B cell (primary cell): ENCODE data around the gene SDC1.

Experiments used
- EZH2 ChIP-seq: IDR thresholded peaks from 2 replicates; pipeline ENCODE4 v1.6.1; 2012; ENCODE audit warnings: borderline replicate concordance, low read depth, mild to moderate bottlenecking, moderate library complexity, low read length; ENCODE audit not compliant: insufficient read depth, poor library complexity, severe bottlenecking
- TF ChIP-seq, protein P1 (sequence below): fragments of 200-600 bp; IDR thresholded peaks from one replicate; pipeline ENCODE4 v1.8.0; 2022; ENCODE audit warnings: antibody characterized with exemption, mild to moderate bottlenecking

GRCh38 chr2:20179755-20180594 lies 45.0 kb downstream of the SDC1 start:
- TF ChIP-seq, protein P1, sequence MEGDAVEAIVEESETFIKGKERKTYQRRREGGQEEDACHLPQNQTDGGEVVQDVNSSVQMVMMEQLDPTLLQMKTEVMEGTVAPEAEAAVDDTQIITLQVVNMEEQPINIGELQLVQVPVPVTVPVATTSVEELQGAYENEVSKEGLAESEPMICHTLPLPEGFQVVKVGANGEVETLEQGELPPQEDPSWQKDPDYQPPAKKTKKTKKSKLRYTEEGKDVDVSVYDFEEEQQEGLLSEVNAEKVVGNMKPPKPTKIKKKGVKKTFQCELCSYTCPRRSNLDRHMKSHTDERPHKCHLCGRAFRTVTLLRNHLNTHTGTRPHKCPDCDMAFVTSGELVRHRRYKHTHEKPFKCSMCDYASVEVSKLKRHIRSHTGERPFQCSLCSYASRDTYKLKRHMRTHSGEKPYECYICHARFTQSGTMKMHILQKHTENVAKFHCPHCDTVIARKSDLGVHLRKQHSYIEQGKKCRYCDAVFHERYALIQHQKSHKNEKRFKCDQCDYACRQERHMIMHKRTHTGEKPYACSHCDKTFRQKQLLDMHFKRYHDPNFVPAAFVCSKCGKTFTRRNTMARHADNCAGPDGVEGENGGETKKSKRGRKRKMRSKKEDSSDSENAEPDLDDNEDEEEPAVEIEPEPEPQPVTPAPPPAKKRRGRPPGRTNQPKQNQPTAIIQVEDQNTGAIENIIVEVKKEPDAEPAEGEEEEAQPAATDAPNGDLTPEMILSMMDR = no peak
- TF ChIP-seq EZH2 = no peak
